GM18873 (cell line): ENCODE results near the gene TMEM238.

Source experiments
- ATAC-seq: cut with Tn5 transposase; IDR thresholded peaks from one replicate; pipeline ENCODE4 v1.9.1; 2021; ENCODE audit warnings: mild to moderate bottlenecking, moderate library complexity, moderate number of reproducible peaks; ENCODE audit not compliant: unreplicated experiment, low FRiP score

TMEM238 gene

GRCh38 chr19:55360902-55361301, 23.2 kb downstream of the TMEM238 start:
- ATAC-seq: no peak

- ATAC-seq: no peak
These were observed 24.9 kb downstream of the TMEM238 start for GRCh38 chr19:55358943-55359908.

GRCh38 chr19:55358493-55358892, 25.6 kb downstream of the TMEM238 start:
- ATAC-seq: no peak

GRCh38 chr19:55355213-55355821, 28.8 kb downstream of the TMEM238 start:
- no peak for ATAC-seq

GRCh38 chr19:55354698-55355212, 29.3 kb downstream of the TMEM238 start, which contains the start of gene COX6B2:
Gene COX6B2 (minus strand): TSS chr19:55354719. CDS start chr19:55354521, 198 bp downstream.
- no peak for ATAC-seq

- ATAC-seq: no peak
These were observed 30.0 kb downstream of the TMEM238 start for GRCh38 chr19:55353803-55354697.

- no peak for ATAC-seq
These were observed 30.7 kb downstream of the TMEM238 start for GRCh38 chr19:55353356-55353802.

GRCh38 chr19:55352549-55353145, 31.4 kb downstream of the TMEM238 start:
- ATAC-seq: no peak

GRCh38 chr19:55352040-55352439, 32.1 kb downstream of the TMEM238 start:
- ATAC-seq: no peak

- no peak for ATAC-seq
These were observed 33.3 kb downstream of the TMEM238 start for GRCh38 chr19:55350620-55351315.

- no peak for ATAC-seq
These were observed 35.6 kb downstream of the TMEM238 start for GRCh38 chr19:55348317-55349034.

- no peak for ATAC-seq
These were observed 36.6 kb downstream of the TMEM238 start for GRCh38 chr19:55347442-55348009.

GRCh38 chr19:55346725-55347441, 37.2 kb downstream of the TMEM238 start:
- ATAC-seq: no peak

GRCh38 chr19:55345818-55346724, 38.0 kb downstream of the TMEM238 start:
- ATAC-seq: no peak

- no peak for ATAC-seq
These were observed 38.8 kb downstream of the TMEM238 start for GRCh38 chr19:55345101-55345817.

- no peak for ATAC-seq
These were observed 39.6 kb downstream of the TMEM238 start for GRCh38 chr19:55344444-55344843.
